Gastrocnemius medialis (tissue), 4 donors: ENCODE results near the gene RAD51B.

ENCODE experiments used
- POLR2A ChIP-seq, 2 donors: fragments of 450-650 bp; IDR thresholded peaks; one replicate each; pipeline ENCODE4 v1.6.1; 2017; ENCODE audit warnings: antibody characterized with exemption in 2 of 2, mild to moderate bottlenecking in 2 of 2, moderate library complexity in 2 of 2
- TF ChIP-seq, protein P1 (sequence below), 5 experiments: fragments of 450-650 bp in 3 of 5; fragments of 200-600 bp in 2 of 5; sonication (generic) in 2 of 5; IDR thresholded peaks in 4 of 5; conservative IDR thresholded peaks in 1 of 5; 1 replicate in 4 of 5; 2 replicates in 1 of 5; pipeline ENCODE4 v1.5.1; 2016 to 2019; ENCODE audit warnings: antibody characterized with exemption in 5 of 5, mild to moderate bottlenecking in 3 of 5, moderate library complexity in 3 of 5

DNA sequence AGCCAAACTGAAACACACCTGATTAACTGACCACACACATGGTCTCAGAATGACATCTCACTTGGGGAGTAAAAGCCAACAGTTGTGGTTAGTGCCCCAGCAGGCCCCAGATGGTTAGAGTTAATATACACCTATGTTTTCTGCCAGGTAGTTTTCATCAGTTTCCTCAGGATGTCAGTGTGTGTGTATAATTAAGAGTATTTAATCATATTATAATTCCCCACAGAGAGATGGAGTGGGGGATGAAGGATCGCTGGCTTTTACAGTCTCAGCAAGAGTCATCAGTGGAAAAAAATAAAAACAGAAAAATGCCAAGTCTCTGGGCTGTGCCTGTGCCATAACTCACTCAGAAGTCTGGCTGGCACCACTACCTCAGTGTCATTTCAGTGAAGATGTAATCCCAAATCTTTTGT is 560.8 kb downstream of the RAD51B start:
- TF ChIP-seq, protein P1, sequence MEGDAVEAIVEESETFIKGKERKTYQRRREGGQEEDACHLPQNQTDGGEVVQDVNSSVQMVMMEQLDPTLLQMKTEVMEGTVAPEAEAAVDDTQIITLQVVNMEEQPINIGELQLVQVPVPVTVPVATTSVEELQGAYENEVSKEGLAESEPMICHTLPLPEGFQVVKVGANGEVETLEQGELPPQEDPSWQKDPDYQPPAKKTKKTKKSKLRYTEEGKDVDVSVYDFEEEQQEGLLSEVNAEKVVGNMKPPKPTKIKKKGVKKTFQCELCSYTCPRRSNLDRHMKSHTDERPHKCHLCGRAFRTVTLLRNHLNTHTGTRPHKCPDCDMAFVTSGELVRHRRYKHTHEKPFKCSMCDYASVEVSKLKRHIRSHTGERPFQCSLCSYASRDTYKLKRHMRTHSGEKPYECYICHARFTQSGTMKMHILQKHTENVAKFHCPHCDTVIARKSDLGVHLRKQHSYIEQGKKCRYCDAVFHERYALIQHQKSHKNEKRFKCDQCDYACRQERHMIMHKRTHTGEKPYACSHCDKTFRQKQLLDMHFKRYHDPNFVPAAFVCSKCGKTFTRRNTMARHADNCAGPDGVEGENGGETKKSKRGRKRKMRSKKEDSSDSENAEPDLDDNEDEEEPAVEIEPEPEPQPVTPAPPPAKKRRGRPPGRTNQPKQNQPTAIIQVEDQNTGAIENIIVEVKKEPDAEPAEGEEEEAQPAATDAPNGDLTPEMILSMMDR (IDR thresholded peaks at IDR 0.05 in 4 of 5, conservative IDR thresholded peaks at IDR 0.05 in 1 of 5): no peak
- TF ChIP-seq POLR2A (IDR thresholded peaks at IDR 0.05): no peak
